ENCODE data around the gene TMEM161A.
"Not testable (repeated sequence)": the region's sequence is repeated elsewhere in the genome, so short reads cannot be mapped to it uniquely, and the experiment has no call there.

TMEM161A gene

DNA sequence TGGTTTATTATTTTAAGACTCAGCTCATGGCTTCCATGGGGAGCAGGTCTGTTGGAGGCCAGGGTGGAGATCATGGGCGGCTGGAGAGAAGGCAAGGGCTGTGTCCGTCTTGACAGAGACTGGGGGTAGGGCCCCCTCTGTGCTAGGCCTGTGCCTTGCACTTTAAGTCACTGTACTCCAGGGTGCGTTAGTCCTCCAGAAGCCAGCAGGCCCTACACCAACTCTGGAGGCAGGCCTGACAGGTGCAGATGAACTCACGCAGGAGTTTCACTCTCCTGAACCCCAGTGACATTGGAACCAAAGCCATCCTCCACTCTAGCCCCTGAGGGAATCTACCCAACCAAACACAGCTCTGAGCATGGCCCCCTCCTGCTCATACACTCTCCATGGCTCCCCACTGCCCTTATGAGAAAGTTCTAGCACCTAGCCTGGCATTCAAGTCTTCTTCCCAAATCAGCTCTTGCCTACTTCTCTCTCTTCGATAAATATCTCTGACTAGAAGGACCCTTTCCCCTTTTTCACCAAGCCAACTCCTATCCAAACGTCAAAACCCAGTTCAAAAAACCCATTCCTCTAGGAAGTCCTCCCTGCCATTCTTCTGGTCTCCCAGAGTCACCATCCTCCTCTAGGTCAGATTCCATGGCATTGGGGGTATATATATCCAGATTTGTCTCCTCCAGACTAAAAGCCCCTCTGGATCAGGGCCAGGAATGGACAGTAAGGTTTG, 16.7 kb upstream of the TMEM161A start:
- Histone ChIP-seq H3K27me3 (replicated peaks in 2 of 5; ENCODE audit: control insufficient read depth in 4 of 5, insufficient read depth in 5 of 5, low read length in 4 of 5) (no peaks in the 10 kb centered on the region), H3K4me1 (ENCODE audit: control extremely low read depth in 1 of 4, control insufficient read depth in 4 of 4, insufficient read depth in 4 of 4, low read length in 3 of 4) (peaks cover 0 to 10% (median 0%) of the 10 kb centered on the region in 4 experiments), H3K9me3 (ENCODE audit: control extremely low read depth in 1 of 5, control insufficient read depth in 4 of 5, insufficient read depth in 2 of 5, low read depth in 1 of 5, low read length in 4 of 5) (no peaks in the 10 kb centered on the region), H3K36me3 (ENCODE audit: control insufficient read depth in 4 of 4, insufficient read depth in 4 of 4, low read length in 3 of 4) (peaks cover 0 to 5% (median 2%) of the 10 kb centered on the region in 4 experiments), H3K27ac (ENCODE audit: insufficient read depth in 1 of 2, low read depth in 1 of 2, low read length in 2 of 2, poor library complexity in 1 of 2, severe bottlenecking in 2 of 2) (no peak overlapping the region), H3K4me3 (ENCODE audit: control insufficient read depth in 1 of 7, extremely low read depth in 1 of 7, insufficient read depth in 4 of 7, low read depth in 2 of 7, low read length in 6 of 7) (no peak overlapping the region)
- no peak for DNase-seq
- CTCF ChIA-PET, result interaction anchor here (1.8 to 3.6 kb wide), 2 partner anchors 8 to 20 kb away, joined by 11 to 23 read pairs; no protein-coding TSS in a partner anchor
- POLR2A ChIA-PET, result no interaction called here
- 98% methylated on average over 6 of the region's 6 CpGs for WGBS (ENCODE audit: insufficient coverage)

DNA sequence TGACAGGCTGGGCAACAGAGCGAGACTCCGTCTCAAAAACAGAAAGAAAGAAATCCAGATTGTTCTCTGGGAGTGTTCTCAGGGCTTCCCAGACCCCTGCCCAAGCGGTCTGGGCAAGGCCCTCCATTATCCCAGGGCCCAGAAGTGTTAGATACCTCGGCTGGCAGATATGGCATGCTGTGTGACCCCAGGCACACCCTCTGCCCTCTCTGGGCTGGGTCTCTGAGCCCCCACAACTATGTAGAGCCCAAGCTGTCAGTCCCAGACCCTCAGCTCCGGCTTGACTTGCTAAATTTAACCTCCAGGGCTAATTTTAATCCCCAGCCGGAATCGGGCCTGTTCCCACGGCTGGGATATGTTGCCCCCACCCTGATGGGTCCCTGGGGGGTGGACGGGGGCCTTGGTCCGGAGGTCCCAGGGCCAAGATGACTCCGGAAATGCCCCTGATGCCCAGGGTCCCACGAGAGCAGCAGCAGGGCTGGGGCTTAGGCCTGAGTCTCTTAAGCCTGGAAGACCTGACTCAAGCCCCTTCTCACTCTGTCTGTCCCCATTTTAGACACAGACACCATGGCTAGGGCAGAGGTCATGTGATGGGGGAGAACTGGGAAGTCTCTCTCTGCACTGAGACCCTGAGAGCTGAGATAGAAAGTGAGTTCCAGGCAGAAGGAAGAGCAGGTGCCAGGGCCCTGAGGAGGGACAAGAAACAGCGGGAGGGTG, 14.5 kb upstream of the TMEM161A start:
- ChIA-PET POLR2A (interaction anchor here (0.6 kb wide), 1 partner anchor 715 kb away, joined by 3 read pairs; no protein-coding TSS in a partner anchor), CTCF (interaction anchor here (1.3 kb wide), 1 partner anchor 14 kb away, joined by 4 read pairs; no protein-coding TSS in a partner anchor)
- Histone ChIP-seq H3K9me3 (ENCODE audit: control extremely low read depth in 1 of 5, control insufficient read depth in 4 of 5, insufficient read depth in 2 of 5, low read depth in 1 of 5, low read length in 4 of 5) (no peaks in the 10 kb centered on the region), H3K36me3 (ENCODE audit: control insufficient read depth in 4 of 4, insufficient read depth in 4 of 4, low read length in 3 of 4) (peaks cover 1 to 15% (median 7%) of the 10 kb centered on the region in 4 experiments), H3K4me1 (ENCODE audit: control extremely low read depth in 1 of 4, control insufficient read depth in 4 of 4, insufficient read depth in 4 of 4, low read length in 3 of 4) (peaks cover 0 to 4% (median 0%) of the 10 kb centered on the region in 4 experiments), H3K4me3 (ENCODE audit: control insufficient read depth in 1 of 7, extremely low read depth in 1 of 7, insufficient read depth in 4 of 7, low read depth in 2 of 7, low read length in 6 of 7) (no peak overlapping the region), H3K27ac (ENCODE audit: insufficient read depth in 1 of 2, low read depth in 1 of 2, low read length in 2 of 2, poor library complexity in 1 of 2, severe bottlenecking in 2 of 2) (no peak overlapping the region), H3K27me3 (replicated peaks in 2 of 5; ENCODE audit: control insufficient read depth in 4 of 5, insufficient read depth in 5 of 5, low read length in 4 of 5) (no peaks in the 10 kb centered on the region)
- 97% methylated on average over 12 of the region's 13 CpGs for WGBS (ENCODE audit: insufficient coverage)
- DNase-seq, result no peak

DNA sequence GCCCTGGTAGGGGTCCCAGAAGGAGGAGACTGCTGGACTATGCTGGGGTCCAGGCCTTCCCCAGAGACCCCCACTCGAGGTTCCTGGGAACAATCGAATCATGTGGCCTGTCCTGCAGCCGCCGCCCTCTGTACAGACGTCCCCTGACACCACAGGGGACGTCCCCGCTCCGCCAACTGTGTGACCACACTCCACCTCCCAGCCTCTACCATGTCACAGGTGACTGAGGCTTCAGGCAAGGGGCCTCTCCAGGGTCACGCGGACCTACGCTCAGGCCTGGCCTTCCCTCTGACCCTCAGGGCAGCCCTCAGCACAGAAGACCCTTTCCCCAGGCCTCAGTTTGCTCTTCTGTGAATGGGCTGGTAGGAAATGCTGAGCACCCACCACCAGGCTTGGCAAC, 13.1 kb upstream of the TMEM161A start:
- H3K36me3 ChIP-seq (ENCODE audit: control insufficient read depth in 4 of 4, insufficient read depth in 4 of 4, low read length in 3 of 4), result peaks cover 3 to 25% (median 12%) of the 10 kb centered on the region in 4 experiments
- ChIA-PET CTCF (no interaction called here), POLR2A (no interaction called here)
- no peaks in the 10 kb centered on the region for H3K27me3 ChIP-seq (replicated peaks in 2 of 5; ENCODE audit: control insufficient read depth in 4 of 5, insufficient read depth in 5 of 5, low read length in 4 of 5)
- no peak for DNase-seq
- WGBS (ENCODE audit: insufficient coverage), result 87% methylated on average over 11 of the region's 11 CpGs
- no peak overlapping the region for H3K27ac ChIP-seq (ENCODE audit: insufficient read depth in 1 of 2, low read depth in 1 of 2, low read length in 2 of 2, poor library complexity in 1 of 2, severe bottlenecking in 2 of 2)
- peaks cover 0 to 4% (median 0%) of the 10 kb centered on the region in 4 experiments for H3K4me1 ChIP-seq (ENCODE audit: control extremely low read depth in 1 of 4, control insufficient read depth in 4 of 4, insufficient read depth in 4 of 4, low read length in 3 of 4)
- H3K4me3 ChIP-seq (ENCODE audit: control insufficient read depth in 1 of 7, extremely low read depth in 1 of 7, insufficient read depth in 4 of 7, low read depth in 2 of 7, low read length in 6 of 7), result no peak overlapping the region
- no peaks in the 10 kb centered on the region for H3K9me3 ChIP-seq (ENCODE audit: control extremely low read depth in 1 of 5, control insufficient read depth in 4 of 5, insufficient read depth in 2 of 5, low read depth in 1 of 5, low read length in 4 of 5)

DNA sequence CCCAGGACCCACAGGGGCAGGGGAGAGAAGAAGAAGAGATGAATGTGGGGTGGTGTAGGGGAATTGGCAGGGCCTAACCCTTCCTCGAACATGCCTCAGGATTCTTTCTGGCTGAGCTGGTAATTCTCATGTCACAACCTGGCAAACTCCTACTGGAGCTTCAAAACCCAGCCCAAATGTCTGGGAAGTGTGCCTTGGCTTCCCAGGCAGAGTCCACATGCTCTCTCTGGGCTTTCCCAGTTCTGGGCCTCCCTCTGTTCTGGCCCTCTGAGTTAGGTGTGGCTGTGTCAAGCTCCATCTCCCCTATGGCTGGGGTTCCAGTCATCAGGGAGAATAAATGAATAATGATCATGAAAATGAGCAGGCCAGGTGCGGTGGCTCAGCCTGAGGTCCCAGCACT, 11.2 kb upstream of the TMEM161A start:
- no peak for DNase-seq
- no peak overlapping the region for H3K27ac ChIP-seq (ENCODE audit: insufficient read depth in 1 of 2, low read depth in 1 of 2, low read length in 2 of 2, poor library complexity in 1 of 2, severe bottlenecking in 2 of 2)
- no peaks in the 10 kb centered on the region for H3K9me3 ChIP-seq (ENCODE audit: control extremely low read depth in 1 of 5, control insufficient read depth in 4 of 5, insufficient read depth in 2 of 5, low read depth in 1 of 5, low read length in 4 of 5)
- H3K27me3 ChIP-seq (replicated peaks in 2 of 5; ENCODE audit: control insufficient read depth in 4 of 5, insufficient read depth in 5 of 5, low read length in 4 of 5), result no peaks in the 10 kb centered on the region
- POLR2A ChIA-PET, result no interaction called here
- peaks cover 0 to 3% (median 0%) of the 10 kb centered on the region in 4 experiments for H3K4me1 ChIP-seq (ENCODE audit: control extremely low read depth in 1 of 4, control insufficient read depth in 4 of 4, insufficient read depth in 4 of 4, low read length in 3 of 4)
- 100% methylated on average over 2 of the region's 2 CpGs for WGBS (ENCODE audit: insufficient coverage)
- H3K36me3 ChIP-seq (ENCODE audit: control insufficient read depth in 4 of 4, insufficient read depth in 4 of 4, low read length in 3 of 4), result peaks cover 3 to 22% (median 10%) of the 10 kb centered on the region in 4 experiments
- CTCF ChIA-PET, result interaction anchor here (2.8 to 5.8 kb wide), 2 partner anchors 25 to 76 kb away, joined by 13 to 46 read pairs; no protein-coding TSS in a partner anchor
- no peak overlapping the region for H3K4me3 ChIP-seq (ENCODE audit: control insufficient read depth in 1 of 7, extremely low read depth in 1 of 7, insufficient read depth in 4 of 7, low read depth in 2 of 7, low read length in 6 of 7)

DNA sequence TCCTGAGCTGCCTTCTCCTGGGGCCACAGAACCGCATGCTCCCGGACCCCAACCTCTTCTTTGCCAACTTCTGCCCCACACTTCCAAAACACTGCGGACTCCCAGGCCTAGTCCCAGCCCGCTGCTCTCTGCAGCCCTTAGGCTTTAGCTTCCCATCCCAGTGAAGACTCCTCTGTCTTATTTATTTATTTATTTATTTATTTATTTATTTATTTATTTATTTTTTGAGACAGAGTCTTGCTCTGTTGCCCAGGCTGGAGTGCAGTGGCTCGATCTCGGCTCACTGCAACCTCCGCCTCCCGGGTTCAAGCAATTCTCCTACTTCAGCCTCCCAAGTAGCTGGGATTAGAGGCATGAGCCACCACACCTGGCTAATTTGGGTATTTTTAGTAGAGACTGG, 10.2 kb upstream of the TMEM161A start:
- peaks cover 3 to 22% (median 10%) of the 10 kb centered on the region in 4 experiments for H3K36me3 ChIP-seq (ENCODE audit: control insufficient read depth in 4 of 4, insufficient read depth in 4 of 4, low read length in 3 of 4)
- POLR2A ChIA-PET; H3K4me3 ChIP-seq (ENCODE audit: control insufficient read depth in 1 of 7, extremely low read depth in 1 of 7, insufficient read depth in 4 of 7, low read depth in 2 of 7, low read length in 6 of 7); DNase-seq; H3K9me3 ChIP-seq (ENCODE audit: control extremely low read depth in 1 of 5, control insufficient read depth in 4 of 5, insufficient read depth in 2 of 5, low read depth in 1 of 5, low read length in 4 of 5); H3K27me3 ChIP-seq (replicated peaks in 2 of 5; ENCODE audit: control insufficient read depth in 4 of 5, insufficient read depth in 5 of 5, low read length in 4 of 5); H3K4me1 ChIP-seq (ENCODE audit: control extremely low read depth in 1 of 4, control insufficient read depth in 4 of 4, insufficient read depth in 4 of 4, low read length in 3 of 4); H3K27ac ChIP-seq (ENCODE audit: insufficient read depth in 1 of 2, low read depth in 1 of 2, low read length in 2 of 2, poor library complexity in 1 of 2, severe bottlenecking in 2 of 2): not testable (repeated sequence)
- CTCF ChIA-PET, result interaction anchor here (1.5 to 5.8 kb wide), 4 partner anchors 8 to 78 kb away, joined by 4 to 46 read pairs (median 18); no protein-coding TSS in a partner anchor
- WGBS (ENCODE audit: insufficient coverage), result 94% methylated on average over 2 of the region's 8 CpGs

DNA sequence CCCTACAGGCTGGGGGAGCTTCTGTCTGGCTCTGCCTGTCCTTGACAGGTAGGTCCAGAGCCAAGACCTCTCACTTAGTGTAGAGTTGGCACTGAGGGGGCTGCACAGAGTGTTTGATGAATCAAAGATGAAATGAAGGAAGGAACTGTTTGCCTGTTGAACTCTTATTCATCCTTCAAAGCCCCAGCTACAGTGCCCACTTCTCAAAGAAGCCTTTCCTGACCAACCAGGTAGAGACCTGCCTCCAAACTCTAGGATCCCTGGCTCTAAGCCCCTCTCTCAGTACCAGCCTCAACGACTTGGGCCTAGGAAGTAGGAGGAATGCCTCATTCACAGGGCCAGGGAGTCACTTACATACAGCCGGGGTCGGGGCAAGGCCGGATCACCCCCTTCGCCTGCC, 9.1 kb upstream of the TMEM161A start:
- peaks cover 3 to 22% (median 10%) of the 10 kb centered on the region in 4 experiments for H3K36me3 ChIP-seq (ENCODE audit: control insufficient read depth in 4 of 4, insufficient read depth in 4 of 4, low read length in 3 of 4)
- no peak overlapping the region for H3K27ac ChIP-seq (ENCODE audit: insufficient read depth in 1 of 2, low read depth in 1 of 2, low read length in 2 of 2, poor library complexity in 1 of 2, severe bottlenecking in 2 of 2)
- ChIA-PET POLR2A (no interaction called here), CTCF (interaction anchor here (0.9 to 5.8 kb wide), 7 partner anchors 9 to 88 kb away, joined by 3 to 46 read pairs (median 5); no protein-coding TSS in a partner anchor)
- WGBS (ENCODE audit: insufficient coverage), result 100% methylated on average over 3 of the region's 5 CpGs
- no peak for DNase-seq
- peaks cover 0 to 3% (median 0%) of the 10 kb centered on the region in 4 experiments for H3K4me1 ChIP-seq (ENCODE audit: control extremely low read depth in 1 of 4, control insufficient read depth in 4 of 4, insufficient read depth in 4 of 4, low read length in 3 of 4)
- no peak overlapping the region for H3K4me3 ChIP-seq (ENCODE audit: control insufficient read depth in 1 of 7, extremely low read depth in 1 of 7, insufficient read depth in 4 of 7, low read depth in 2 of 7, low read length in 6 of 7)
- H3K27me3 ChIP-seq (replicated peaks in 2 of 5; ENCODE audit: control insufficient read depth in 4 of 5, insufficient read depth in 5 of 5, low read length in 4 of 5), result no peaks in the 10 kb centered on the region
- H3K9me3 ChIP-seq (ENCODE audit: control extremely low read depth in 1 of 5, control insufficient read depth in 4 of 5, insufficient read depth in 2 of 5, low read depth in 1 of 5, low read length in 4 of 5), result no peaks in the 10 kb centered on the region

All from common myeloid progenitor, CD34-positive (primary cell).